GM19452 (cell line): ENCODE results near the gene LUZP2.

Experiments used
- ATAC-seq: cut with Tn5 transposase; IDR thresholded peaks from one replicate; pipeline ENCODE4 v1.9.1; 2021; ENCODE audit not compliant: unreplicated experiment

The LUZP2 gene

DNA sequence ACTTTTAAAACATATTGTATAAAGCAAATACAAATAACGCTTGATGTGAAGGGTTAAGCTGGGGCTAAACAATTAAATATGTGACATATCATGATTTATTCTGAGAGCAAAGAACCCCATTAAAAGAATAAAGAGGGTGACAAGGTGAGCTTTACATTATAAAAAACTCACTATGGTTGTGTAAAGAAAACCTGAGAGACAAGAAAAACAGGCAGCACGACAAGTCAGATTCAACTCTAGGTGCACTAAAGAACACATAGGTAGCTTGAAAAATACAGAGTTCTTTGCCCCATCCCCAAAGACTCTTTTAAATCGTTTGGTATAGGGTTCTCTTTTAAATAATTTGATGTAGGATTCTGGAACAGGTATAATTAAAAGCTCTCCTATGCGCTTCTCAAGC, 63.5 kb downstream of the LUZP2 start:
- ATAC-seq: no peak

DNA sequence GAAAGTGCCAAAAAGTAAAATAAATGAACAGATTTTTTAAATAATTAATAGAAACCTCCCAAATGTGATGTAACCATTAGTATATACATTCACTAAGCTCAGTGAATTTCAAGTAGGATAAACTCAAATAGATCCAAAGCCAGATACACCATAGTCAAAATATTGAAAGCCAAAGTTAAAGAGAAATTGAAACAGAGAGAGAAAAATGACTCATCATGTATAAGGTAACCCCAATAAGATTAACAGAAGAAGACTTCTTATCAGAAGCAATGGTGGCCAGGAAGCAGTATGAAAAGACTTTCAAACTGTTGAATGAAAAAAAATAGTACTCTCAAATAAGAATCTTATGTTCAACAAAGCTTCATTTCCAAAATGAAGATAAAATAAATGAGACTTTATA, 70.5 kb downstream of the LUZP2 start:
- no peak for ATAC-seq

DNA sequence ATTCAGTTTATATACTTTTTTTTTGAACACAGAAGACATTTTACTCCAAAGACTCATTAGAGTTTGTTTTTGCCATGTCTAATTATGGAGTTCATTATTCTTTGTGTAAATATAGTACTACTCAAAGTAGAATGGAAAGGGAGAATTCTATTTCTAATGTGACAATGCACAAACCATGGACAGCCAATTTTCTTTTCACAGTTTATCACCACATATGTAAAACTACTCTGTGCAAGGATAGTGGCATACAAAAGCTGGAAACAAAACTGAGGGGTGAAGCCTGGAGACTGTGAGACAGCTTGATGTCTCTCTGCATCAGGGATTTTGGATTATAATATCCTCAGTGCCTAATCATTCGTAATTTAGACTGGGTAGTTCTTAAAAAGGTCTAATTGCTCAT, 75.5 kb downstream of the LUZP2 start:
- ATAC-seq: no peak

DNA sequence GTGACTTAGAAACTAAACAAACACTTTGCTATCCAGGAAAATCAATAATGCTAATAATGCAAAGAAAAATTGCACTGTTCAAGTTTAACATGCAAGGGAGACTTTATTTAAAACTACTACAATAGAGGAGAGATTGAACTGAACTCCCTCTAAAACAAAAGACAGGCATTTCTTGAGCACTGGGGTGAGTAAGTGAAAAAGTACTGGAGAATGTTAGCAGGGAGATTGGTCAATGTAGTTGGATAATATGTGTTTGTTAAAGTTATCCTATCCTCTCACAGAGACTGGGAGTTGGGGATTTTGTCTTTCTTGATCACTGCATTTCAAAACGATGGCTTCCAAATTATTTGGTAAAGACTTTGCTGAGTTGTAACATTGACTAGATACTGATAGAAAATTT, 77.6 kb downstream of the LUZP2 start:
- ATAC-seq: no peak

DNA sequence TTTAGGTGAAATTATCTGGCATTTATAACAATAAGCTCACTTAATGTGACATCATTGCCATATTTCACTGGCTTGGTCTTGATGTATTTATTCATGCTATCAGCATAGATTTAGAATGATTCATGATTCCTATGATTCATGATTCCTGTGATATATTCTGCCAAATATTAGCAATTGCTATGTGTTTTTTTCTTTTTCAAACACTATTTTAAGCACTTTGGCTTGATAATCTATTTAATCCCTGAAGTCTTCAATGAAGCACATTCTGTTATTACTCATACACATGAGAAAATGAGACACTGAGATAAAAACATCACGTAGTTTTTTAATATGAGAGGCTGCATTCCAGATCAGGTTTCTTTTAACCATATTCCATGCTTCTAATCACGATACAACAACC, 78.5 kb downstream of the LUZP2 start:
- ATAC-seq: no peak

DNA sequence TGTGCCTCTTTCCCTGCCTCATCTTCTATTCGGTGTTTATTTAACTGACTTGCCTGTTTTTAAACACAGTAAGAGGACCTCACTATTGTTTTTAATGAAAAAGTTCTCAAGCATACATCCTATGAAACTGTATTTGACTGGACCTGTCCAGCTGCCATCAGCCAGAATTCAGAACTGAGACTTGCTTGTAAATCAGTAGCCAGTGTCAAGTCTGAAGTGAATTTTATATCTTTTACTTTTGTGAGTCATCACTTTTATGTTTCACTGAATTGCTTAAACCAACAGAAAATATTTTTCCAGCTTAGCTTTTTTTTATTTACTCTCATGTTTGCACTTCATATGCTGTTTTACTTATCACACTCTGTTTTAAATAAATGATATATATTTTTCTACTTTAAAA, 88.3 kb downstream of the LUZP2 start:
- no peak for ATAC-seq

DNA sequence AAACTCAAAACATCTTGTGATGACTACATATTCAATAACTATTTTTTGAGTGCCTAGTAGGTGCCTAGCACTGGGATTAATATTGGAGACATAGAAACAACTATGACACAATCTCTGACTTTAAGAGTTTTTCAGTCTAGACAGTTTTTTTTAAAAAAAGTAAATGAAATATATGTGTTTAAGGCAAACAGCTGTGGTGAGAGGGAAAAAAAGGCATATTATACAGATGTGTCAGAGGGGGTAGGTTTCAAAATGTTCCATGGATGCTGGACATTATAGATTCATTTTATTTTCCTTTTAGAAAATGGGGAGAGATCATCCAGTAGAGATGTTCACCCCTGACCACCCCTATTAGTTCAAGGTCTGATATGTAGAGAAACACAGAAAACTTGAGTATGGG, 90.8 kb downstream of the LUZP2 start:
- ATAC-seq: no peak

DNA sequence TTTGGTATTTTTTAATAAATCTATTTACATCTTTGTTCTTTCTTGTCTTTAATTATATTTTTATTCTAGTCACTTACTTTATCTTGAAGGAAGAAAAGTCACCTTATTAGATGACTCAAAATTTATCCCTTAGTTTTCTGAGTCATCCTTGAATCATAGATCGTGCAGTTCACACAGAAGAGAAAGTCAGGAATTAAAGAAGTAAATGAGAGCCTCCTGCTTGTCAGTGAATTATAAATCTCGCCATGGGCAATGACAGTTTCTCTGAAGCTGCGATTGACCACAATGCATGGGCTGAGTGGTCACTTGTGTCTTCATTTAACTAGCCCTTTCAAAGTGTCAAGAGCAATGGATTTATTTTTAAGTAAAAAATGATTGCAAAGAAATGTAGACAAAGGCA, 91.2 kb downstream of the LUZP2 start:
- no peak for ATAC-seq

DNA sequence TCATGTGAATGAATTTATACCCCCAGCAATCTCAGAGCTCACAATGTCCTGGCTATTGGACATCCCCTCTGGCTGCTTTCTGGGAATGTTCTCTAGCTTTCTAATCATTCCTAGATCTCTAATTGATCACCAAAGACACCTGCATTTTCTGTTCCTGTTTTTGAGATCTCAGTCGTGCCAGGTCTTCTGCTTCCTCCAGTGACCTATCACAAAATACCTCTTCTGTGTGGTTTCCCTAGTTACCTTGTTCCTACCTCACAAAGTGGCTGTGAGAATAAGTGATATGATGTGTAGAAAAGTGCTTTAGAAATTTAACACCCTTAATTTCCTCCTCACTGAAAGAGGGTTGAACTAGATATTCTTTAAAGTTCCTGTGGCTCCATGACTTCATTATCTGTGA, 92.2 kb downstream of the LUZP2 start:
- ATAC-seq: no peak

DNA sequence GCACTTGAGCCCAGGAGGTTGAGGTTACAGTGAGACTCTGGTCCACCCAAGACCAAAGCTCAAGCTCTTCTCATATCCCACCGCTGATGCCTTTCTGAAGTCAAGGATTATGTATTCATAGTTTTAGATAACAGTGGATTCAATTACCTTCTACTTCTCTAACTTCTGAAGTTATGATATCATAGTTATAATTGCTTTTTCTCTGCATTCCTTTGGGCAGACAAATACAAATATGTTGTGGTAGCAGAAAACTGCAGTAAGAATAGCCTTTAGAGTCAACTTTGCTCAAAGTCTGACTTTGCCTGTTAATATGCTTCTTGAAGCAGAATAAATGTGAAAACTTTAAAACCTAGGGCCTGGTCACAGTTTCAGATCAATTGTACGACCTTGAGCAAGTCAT, 94.4 kb downstream of the LUZP2 start:
- no peak for ATAC-seq

DNA sequence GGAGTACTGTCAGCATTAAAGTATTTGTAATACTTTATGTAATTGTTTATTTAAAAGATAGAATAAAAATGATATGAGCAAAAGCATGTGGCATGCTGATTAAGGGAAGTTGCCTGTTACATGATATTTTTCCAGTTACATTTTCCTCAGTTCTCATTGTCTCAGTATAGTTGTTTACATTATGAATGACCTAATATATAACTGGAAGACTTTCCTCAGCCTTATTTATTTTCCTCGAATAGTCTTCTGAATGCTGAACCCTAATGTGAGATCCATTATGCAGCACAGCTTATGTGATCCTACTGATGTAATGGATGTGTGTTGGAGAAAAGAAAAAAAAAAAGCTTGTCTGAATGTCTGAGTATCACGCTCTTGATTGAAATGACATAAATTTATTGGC, 95.5 kb downstream of the LUZP2 start:
- no peak for ATAC-seq

DNA sequence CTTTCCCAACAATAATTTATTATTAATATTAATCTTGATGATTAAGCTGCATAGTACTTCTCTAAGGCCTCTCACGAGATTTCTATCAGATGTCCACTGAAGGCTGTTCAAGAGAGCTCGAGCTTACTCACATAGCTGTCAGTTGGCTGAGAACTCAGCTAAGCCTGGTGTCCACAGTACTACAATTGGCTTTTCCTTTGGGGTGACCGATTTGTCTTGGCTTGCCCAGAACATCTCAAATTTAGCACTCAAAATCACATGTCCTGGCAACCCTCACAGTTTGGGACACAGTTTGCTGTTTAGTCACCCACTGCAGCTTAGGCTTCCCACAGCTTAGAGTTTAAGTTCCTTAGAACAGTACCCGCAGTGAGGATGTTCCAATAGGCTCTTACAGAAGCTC, 96.5 kb downstream of the LUZP2 start:
- no peak for ATAC-seq

DNA sequence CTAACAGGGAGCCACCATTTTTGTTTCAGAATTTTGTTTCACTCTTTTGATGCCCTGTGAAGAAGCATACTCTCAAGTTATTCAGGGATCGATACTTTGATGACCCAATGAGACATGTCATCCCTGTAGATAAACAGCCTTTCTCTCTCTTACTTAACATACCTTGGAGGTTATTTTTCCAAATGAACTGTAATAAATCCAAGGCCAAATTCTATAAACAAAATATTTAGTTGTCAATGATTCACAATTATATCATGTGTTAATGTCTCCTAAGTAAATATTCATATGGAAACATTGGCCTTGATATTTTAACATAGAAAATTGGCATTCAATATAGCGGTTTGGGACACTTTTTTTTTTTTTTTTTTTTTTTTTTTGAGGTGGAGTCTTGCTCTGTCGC, 97.5 kb downstream of the LUZP2 start:
- ATAC-seq: no peak

DNA sequence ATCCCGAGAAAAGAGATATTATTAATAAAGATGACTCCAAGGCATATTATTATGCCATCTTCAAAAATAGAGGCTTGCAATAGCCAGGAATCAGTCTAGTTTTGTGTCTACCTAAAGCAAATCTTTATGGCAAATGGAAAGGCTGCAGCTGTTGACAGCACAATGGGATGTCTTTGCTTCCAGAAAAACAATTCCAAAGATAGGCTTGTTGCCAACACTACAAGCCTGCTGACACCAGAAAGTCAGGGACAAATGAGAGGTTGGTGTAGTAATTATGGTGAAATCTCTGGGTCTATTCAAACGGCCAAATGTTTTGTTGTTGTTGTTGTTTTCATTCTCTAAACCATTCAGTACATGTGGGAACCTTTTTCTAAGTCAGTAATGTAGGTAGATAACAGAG, 101.8 kb downstream of the LUZP2 start:
- no peak for ATAC-seq

DNA sequence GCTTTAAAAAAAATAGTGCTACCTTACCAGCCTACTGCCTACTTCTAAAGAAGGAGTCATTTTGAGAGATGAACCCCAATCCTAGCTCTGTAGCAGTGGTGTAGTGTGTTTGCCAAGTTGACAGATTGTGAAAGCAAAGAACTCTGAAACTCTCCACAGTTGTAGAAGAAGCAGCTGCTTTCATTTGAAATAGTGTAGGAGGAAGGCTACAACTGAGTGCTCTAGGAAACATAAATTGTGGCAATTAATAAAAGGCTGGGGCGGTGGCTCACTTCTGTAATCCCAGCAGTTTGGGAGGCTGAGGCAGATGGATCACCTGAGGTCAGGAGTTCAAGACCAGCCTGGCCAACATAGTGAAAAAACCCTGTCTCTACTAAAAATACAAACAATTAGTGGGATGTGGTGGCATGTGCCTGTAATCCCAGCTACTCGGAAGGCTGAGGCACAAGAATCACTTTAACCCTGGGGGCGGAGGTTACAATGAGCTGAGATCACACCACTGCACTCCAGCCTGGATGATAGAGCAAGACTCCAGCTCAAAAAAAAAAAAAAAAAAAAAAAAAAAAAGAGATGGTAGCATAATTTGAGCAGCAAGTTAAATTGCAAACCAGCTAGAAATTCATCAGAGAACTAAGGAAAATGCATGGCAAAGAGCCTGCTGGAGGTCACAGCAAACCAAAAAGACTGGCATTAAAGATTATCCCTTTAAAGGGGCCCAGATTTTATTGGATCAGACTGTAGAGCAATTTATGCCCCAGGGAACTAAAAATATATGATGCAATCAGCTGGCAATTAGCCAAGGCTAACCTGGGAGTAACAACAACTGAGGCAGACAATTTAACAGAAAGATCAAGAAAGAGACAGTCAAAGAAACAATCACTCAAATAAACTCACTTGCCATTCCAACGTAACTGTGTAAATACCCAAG, 112.6 kb downstream of the LUZP2 start:
- no peak for ATAC-seq

DNA sequence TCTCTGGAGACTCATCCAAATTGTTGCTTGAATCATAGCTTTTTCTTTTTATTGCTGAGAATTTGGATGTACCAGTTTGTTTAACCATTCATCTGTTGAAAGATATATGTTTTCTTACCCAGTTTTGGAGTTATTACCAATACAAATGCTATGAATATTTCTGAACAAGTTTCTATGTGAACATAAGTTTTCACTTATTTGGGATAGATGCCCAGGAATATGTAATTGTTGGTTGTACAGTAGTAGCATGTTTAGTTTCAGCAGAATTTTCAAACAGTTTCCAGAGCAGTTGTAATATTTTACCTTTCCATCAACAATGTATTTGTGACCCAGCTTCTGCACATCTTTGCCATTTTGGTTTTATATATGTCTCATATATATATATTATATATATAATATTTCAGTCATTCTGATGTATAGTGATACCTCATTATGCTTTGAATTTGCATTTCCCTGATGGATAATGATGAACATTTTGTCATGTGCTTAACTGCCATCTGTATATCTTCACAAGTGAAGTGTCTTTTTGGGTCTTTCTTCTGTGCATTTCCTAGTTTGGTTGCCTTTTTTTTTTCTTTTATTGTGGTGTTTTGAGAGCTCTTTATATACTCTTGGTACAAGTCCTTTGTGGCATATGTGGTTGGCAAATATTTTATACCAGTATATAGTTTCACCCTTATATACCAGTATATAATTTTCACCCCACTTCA, 118.8 kb downstream of the LUZP2 start:
- no peak for ATAC-seq

DNA sequence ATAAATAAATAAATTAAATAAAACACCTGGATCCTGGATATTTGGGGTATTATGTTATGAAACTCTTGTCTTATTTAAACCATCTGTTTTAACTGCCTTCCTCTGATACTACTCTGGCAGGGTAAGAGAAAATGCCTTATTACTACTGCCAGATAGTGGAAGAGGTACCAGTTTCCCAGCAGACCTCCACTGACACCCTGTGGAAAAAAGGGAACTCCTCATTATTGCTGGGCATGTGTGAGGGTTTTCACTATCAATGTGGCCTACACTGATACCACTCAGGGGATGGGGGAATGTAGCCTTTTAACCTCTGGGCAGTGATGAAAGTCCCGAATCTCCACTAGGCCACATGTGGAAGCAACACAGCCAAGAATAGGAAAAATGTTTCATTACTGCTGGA, 121.0 kb downstream of the LUZP2 start:
- ATAC-seq: no peak

DNA sequence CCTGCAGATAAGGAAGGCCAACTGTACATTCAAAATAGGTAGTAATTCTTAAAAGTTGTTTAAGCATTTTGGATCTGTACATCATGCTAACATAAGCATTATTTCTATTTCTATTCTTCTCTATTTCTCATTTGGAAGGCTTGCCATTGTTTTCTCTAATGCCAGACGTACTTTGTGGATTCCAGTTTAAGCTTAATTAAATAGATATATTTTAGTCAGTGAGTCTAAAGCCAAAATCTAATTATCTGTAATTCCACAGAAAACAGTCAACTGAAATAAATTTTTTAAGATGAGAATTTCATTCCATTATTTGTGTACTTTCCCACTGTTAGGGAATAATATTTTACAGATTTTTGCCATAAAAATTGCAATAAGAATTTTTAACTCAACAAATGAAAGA, 123.0 kb downstream of the LUZP2 start:
- ATAC-seq: no peak

DNA sequence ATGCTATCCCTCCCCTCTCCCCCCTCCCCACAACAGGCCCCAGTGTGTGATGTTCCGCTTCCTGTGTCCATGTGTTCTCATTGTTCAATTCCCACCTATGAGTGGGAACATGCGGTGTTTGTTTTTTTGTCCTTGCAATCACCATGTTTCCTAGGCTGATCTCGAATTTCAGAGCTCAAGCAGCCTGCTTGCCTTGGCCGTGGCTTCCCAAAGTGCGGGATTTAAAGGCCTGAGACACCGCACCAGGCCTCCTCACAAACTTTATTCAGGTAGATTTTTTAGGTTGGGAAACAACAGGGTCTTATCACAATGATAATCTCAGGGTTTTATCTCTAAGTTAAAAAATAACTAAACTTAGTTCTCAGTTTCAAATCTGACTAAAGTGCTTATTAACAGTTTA, 125.4 kb downstream of the LUZP2 start:
- ATAC-seq: no peak

DNA sequence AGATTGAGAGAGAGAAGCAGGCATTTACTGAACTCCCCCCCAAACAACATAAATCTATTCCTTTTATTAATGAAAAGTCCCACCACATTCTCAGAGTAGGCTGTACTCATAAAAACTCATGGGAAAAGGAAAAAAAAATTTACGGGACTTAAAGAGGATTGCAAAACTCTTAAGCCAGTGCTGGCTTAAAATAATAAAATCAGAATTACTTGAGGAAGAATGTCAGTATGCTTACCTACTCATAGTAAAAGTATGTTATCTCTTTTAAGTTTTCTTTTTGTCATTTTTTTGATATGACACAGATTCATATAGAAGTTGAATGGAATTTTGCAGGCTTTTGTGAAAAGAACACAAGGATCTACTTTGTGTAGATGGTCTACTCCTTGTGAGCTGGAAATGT, 126.3 kb downstream of the LUZP2 start:
- no peak for ATAC-seq

DNA sequence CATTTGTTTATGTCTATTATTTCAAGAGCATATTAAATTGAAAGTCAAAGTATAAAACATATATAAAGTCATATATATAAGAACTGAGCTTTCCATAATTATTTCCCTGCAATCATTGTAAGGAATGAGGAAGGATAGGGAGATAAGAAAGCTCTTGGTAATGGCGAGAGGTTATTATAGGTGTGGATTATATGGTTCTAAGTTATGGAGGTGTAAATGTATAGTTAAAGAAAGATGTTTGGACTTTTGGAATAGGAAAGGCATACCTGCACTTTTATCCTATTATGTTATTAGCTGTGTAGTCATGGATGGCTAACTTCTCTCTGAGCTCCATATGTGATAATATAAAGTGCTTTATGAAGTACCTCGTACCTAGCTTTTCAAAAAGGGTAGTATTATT, 127.6 kb downstream of the LUZP2 start:
- no peak for ATAC-seq

DNA sequence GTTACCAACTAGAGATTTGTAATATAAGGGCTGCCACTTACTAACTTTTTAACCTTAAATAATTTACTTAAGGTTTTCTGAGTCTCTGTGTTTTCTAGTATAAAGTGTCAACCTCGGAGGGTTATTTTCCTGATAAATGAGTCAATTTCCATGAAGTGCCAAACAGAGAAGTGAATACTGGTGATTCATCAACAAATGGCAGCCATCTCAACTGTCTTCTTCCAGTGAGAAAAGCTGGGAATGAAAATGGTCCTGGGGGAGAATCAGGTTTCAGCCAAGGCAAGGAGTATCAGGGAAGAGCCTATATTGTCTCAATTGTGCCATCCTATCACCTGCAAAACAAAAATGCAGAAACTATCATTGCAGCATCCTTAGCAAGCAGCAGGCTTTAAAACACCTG, 129.1 kb downstream of the LUZP2 start:
- no peak for ATAC-seq
